Loucy (cell line): ENCODE measurements around the gene SLC8B1.

Experiments used
- H2AFZ ChIP-seq: fragments of 200-600 bp; sonication (generic); 2 replicates; pipeline ENCODE4 v1.6.0; 2016; ENCODE audit warnings: antibody characterized with exemption, mild to moderate bottlenecking, low read length, moderate library complexity
- H3F3A ChIP-seq: fragments of 200-600 bp; 2 replicates; pipeline ENCODE4 v1.6.0; 2016; ENCODE audit warnings: antibody characterized with exemption, low read depth, mild to moderate bottlenecking
- H3K27me3 ChIP-seq: fragments of 200-600 bp; sonication (generic); 2 replicates; pipeline ENCODE4 v1.6.1; 2014; ENCODE audit warnings: low read length, mild to moderate bottlenecking; ENCODE audit not compliant: insufficient read depth, poor library complexity, severe bottlenecking
- H3K36me3 ChIP-seq: fragments of 200-600 bp; sonication (generic); 2 replicates; pipeline ENCODE4 v1.6.1; 2016; ENCODE audit warnings: low read length; ENCODE audit not compliant: insufficient read depth
- H3K4me1 ChIP-seq: fragments of 200-600 bp; sonication (generic); 2 replicates; pipeline ENCODE4 v1.5.1; 2014; ENCODE audit warnings: low read length, mild to moderate bottlenecking; ENCODE audit not compliant: insufficient read depth, poor library complexity, severe bottlenecking
- H3K4me2 ChIP-seq: fragments of 200-600 bp; sonication (generic); 2 replicates; pipeline ENCODE4 v1.6.0; 2014; ENCODE audit warnings: antibody characterized with exemption, low read length, low read depth, mild to moderate bottlenecking; ENCODE audit not compliant: poor library complexity, severe bottlenecking
- H3K4me3 ChIP-seq: fragments of 200-600 bp; sonication (generic); 2 replicates; pipeline ENCODE4 v1.5.1; 2014; ENCODE audit warnings: low read length, mild to moderate bottlenecking, mixed read lengths; ENCODE audit not compliant: poor library complexity, severe bottlenecking
- H3K79me2 ChIP-seq: fragments of 200-600 bp; sonication (generic); 2 replicates; pipeline ENCODE4 v1.6.1; 2014; ENCODE audit warnings: low read length; ENCODE audit not compliant: insufficient read depth
- H3K9ac ChIP-seq: fragments of 200-600 bp; sonication (generic); 2 replicates; pipeline ENCODE4 v1.6.0; 2014; ENCODE audit warnings: mild to moderate bottlenecking, low read depth, low read length, moderate library complexity; ENCODE audit not compliant: poor library complexity, severe bottlenecking
- H3K9me2 ChIP-seq: fragments of 200-600 bp; sonication (generic); replicated peaks from 2 replicates; pipeline ENCODE4 v1.6.1; 2016; ENCODE audit warnings: low read depth, low read length, mixed read lengths
- H3K9me3 ChIP-seq: fragments of 200-600 bp; sonication (generic); 2 replicates; pipeline ENCODE4 v1.6.1; 2014; ENCODE audit warnings: mild to moderate bottlenecking, antibody characterized with exemption, low read length, low read depth; ENCODE audit not compliant: insufficient read depth
- H4K20me1 ChIP-seq: fragments of 200-600 bp; sonication (generic); 2 replicates; pipeline ENCODE4 v1.6.0; 2014; ENCODE audit warnings: antibody characterized with exemption, low read length, mild to moderate bottlenecking; ENCODE audit not compliant: insufficient read depth, poor library complexity, severe bottlenecking
- CTCF ChIP-seq: fragments of 200-600 bp; sonication (generic); conservative IDR thresholded peaks from 2 replicates; pipeline ENCODE4 v1.5.1; 2014; ENCODE audit warnings: mild to moderate bottlenecking, antibody characterized with exemption, low read length
- EZH2phosphoT487 ChIP-seq: fragments of 200-600 bp; IDR thresholded peaks from 2 replicates; pipeline ENCODE4 v1.6.1; 2018; ENCODE audit warnings: antibody characterized with exemption, mild to moderate bottlenecking, moderate library complexity, borderline replicate concordance

Gene SLC8B1

GRCh38 chr12:113325916-113326315 lies 9.0 kb downstream of the SLC8B1 start:
- TF ChIP-seq EZH2phosphoT487 (no peak), CTCF (no peak)
- Histone ChIP-seq H3K9me3 (0 out of 2 replicates have a peak, but pooled peaks cover 3% of the 10 kb centered on the region), H3K9me2 (no peaks in the 10 kb centered on the region), H3K4me1 (no peaks in the 10 kb centered on the region), H2AFZ (no peak overlapping the region), H3K4me3 (no peak overlapping the region), H3K79me2 (no peaks in the 10 kb centered on the region), H3K36me3 (peaks cover 10% of the 10 kb centered on the region; the same call in 1 of the 2 replicates), H4K20me1 (no peaks in the 10 kb centered on the region), H3K9ac (no peak overlapping the region), H3K4me2 (no peak overlapping the region), H3F3A (no peaks in the 10 kb centered on the region), H3K27me3 (no peaks in the 10 kb centered on the region)

GRCh38 chr12:113322343-113322742 lies 12.6 kb downstream of the SLC8B1 start:
- Histone ChIP-seq H3K4me2 (no peak overlapping the region), H3K9me3 (0 out of 2 replicates have a peak, but pooled peaks cover 3% of the 10 kb centered on the region), H3K36me3 (peaks cover 28% of the 10 kb centered on the region; the same call in 1 of the 2 replicates), H3F3A (no peaks in the 10 kb centered on the region), H3K9me2 (no peaks in the 10 kb centered on the region), H2AFZ (no peak overlapping the region), H3K79me2 (no peaks in the 10 kb centered on the region), H3K4me3 (no peak overlapping the region), H4K20me1 (no peaks in the 10 kb centered on the region), H3K9ac (no peak overlapping the region), H3K27me3 (no peaks in the 10 kb centered on the region), H3K4me1 (no peaks in the 10 kb centered on the region)
- no peak for TF ChIP-seq CTCF
- no peak for TF ChIP-seq EZH2phosphoT487

- Histone ChIP-seq H3K4me1 (no peaks in the 10 kb centered on the region), H3K9ac (no peak overlapping the region), H3K9me3 (0 out of 2 replicates have a peak, but pooled peaks cover 3% of the 10 kb centered on the region), H3K4me2 (no peak overlapping the region), H3K36me3 (peaks cover 30% of the 10 kb centered on the region; the same call in 1 of the 2 replicates), H3K79me2 (no peaks in the 10 kb centered on the region), H3K4me3 (no peak overlapping the region), H4K20me1 (no peaks in the 10 kb centered on the region), H3K27me3 (no peaks in the 10 kb centered on the region), H3F3A (no peaks in the 10 kb centered on the region), H2AFZ (no peak overlapping the region), H3K9me2 (no peaks in the 10 kb centered on the region)
- no peak for TF ChIP-seq EZH2phosphoT487
- no peak for TF ChIP-seq CTCF
These were observed 14.5 kb downstream of the SLC8B1 start for GRCh38 chr12:113320401-113320800.
